HG03139 (cell line): Measurements from ENCODE around the gene CNNM2.
"Not testable (repeated sequence)": the region's sequence is repeated elsewhere in the genome, so short reads cannot be mapped to it uniquely, and the experiment has no call there.

ENCODE experiments used
- ATAC-seq: cut with Tn5 transposase; IDR thresholded peaks from one replicate; pipeline ENCODE4 v1.9.1; 2021; ENCODE audit not compliant: unreplicated experiment

Gene CNNM2

DNA sequence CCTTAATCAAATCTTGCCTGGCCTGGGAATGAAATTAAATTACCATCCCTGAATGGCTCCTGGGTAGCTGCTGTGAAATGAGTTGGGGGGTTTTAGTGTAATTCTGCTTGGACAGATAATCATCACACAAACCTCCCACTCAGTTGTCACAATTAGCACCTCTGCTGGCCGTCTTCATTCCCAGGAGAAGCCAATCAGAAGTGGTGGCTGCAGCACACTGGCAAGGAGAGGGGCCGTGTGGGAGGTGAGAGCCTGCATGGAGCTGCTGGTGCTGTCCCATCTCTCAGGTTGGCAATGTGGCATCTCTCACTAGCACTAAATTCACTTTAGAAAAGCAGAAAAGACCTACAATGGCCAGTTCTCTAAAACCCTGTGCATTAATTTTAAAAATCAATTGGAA is 182.5 kb downstream of the CNNM2 start:
- ATAC-seq: no peak

DNA sequence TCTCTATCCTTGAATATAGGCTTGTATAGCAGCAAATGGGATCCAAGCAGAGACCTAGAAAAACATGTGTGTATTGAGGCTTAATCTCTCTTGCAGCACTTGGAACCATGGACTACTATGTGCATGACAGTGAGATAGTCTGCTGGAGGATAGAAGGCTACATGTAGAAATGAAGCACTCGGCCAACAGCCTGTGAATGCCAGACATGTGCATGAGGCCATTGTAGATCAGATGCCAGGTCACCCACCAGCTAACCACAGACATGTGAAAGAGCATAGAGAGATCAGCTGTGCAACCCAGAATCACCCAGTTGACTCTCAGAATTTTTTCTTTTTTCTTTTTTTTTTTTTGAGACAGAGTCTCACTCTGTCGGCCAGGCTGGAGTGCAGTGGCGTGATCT is 184.1 kb downstream of the CNNM2 start:
- no peak for ATAC-seq

DNA sequence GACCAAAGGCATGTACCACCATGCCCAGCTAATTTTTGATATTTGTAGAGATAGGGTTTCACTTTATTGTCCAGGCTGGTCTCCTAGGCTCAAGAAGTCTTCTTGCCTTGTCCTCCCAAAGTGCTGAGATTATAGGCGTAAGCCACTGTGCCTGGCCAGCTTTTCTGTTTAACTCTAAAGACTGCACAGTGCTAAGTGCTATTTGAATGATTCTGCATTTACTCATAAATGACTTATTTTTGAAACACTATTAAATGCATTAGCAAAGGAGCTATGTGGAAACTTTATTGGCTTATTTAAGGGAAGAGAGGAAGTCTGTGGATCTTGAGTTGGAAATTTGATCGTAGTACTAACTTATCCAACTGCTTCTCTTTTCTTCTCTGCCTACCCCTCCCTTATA is 185.9 kb downstream of the CNNM2 start:
- no peak for ATAC-seq

DNA sequence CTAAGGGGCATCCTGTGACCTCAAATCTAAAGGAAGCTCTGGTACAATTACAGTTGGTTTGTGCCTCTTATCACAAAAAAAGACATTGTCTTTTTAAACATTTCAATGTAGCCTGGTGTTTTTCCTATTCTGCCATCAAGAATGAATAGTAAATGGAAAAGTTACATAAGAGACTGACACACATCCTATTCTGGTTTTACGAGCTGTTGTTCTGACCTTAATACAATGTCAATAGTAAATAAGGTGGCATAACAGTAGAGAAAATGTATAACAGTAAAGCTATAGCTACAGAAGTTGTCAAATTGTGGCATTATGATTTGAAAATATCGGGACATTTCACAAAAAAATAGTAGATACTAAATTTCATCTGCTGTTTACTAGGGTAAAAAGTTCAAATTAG is 186.6 kb downstream of the CNNM2 start:
- no peak for ATAC-seq

DNA sequence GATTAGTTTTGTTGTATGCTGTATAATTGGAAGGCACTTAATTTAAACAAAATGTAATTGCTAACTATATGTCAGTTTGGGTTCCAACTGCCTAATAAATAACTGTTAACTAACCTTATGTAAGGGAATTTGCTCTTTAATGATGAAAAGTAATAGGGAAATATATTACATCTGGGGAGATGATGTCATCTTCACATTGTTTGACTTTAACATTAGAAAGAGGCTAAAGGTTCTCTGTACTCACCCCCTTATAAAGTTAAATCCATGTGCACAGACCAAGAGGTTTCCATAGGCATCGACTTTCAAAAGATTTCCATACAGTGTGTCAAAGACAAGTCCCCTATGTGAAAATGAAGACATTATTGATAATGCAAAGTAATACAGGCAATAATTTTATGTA is 187.4 kb downstream of the CNNM2 start:
- ATAC-seq: no peak

DNA sequence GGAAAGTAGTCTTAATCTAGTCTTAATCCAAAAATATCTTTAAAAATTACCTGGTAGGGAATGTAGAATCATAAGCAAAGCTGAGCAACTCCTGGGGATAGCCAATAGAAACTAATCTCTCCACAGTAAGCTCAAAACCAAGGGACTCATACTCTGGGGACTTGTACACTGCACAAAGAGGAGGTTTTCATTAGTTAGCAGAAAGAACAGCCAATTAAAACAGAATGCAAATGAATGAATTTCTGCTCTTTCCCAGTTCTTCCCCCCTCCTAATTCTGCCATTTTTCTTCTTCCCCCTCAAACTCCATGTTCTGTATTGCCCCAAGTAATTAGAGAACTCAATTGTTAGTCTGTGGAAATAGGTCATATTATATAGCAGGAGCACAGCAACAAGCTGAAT is 188.4 kb downstream of the CNNM2 start:
- ATAC-seq: no peak

DNA sequence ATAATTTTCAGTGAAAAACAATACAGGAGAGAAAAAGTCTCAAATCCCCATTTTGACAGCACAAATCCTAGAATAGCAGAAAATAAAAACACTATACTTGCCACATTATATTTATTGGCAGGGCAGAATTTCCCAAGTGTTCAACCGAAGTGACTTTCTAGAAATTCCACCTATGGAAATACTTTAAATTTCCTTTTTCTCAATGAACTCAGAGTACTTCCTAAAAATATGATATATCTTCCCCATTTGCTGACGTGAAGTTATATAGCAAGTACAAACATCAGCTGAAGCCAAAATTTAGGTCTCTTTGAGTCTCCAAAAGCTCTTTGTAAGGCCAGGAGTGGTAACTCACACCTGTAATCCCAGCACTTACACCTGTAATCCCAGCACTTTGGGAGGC is 191.7 kb downstream of the CNNM2 start:
- no peak for ATAC-seq

DNA sequence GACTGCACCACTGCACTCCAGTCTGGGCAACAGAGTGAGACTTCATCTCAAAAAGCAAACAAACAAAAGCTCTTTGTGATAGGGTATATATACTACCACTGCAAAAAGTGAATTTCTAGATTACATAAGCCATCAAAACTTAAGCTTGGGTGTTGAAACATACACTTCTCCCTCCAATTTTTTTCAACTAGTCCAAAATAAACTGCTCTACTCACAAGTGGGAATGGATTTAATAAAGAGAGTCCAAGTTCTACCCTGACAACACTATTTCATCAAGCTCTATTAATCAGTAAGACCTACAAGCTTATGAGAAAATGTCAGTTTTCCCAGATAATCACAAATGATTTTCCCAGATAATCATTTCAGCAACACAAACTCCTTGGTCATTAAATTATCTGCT is 192.3 kb downstream of the CNNM2 start:
- no peak for ATAC-seq

DNA sequence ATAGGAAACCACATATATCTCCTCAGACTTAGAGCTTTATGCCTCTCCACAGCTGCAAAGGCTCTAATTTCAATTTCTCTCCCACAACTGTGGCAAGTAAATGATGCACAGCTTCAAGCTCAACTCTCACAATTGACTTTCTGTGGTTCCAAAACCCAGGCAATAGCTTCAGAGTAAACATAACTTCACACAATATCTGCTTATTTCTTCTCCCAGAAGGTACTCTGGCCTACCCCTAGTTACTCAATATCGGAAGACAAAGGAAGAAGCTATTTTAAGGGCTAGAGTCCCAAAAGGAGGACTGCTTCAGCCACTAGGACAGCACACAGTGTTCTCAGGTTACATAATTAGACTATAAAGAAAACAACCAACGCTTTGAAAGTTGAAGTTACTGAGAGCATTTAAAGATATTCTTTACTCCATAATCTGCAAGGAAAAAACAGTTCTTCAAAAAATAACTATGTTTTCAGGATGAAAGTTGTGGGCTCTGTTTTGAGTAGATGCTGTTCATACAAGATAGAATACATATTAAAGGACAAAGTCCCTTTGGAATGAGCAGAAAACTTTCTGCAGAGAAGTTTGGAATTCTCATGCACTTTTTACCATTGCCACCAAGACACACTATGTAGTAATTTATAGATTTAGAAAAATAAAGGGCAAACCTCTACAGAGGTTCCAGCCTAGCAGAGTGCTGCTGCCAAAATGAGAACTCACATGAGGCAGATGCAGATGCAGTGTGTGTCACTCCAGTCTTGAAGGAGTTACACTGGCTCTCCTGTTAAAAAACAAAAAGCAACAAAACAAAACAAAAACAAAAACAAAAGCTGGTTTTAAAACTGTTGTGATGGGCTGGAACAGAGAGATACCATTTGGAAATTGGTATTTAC is 193.2 kb downstream of the CNNM2 start:
- ATAC-seq: no peak

DNA sequence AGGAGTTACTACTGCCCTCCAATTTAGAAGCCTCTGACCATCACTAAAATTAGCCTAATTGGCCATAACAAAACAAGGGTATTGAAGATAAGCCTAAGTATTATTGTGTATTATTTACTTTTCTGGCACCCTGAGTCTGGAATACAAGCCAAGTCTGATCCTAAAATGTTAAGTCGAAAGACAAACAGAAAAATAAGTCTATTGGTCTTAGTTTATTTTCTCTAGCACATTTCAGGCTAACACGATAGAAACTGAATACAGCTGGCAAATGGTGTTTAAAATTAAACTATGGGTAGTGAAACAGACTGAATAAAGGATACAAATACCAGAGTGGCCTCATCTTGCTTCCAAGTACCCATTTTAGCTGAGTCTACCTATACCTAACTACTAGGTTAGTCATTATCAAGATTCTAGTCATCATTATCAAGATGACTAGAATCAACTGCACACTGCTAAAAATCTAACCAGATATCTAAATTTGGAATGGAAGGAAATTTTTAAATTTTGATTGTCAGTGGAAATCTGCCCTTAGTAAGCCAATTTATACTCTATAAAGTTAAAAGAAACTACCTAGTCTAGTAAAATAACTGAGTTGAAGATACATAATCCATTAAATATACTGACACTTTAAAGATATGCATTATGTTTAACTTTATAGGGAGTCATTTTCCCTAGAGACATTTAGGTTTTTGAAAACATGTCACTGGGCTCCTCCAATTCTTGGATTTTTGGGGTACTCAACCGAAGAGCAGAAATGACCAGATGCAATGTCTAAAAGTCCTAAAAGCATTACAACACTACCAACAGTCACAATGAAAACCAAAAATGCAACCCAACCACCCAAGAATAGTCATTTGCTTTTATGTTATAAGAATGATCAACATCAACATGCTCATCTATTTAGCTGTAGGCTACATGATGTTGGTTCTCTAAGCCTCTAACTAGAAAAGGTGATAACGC is 194.1 kb downstream of the CNNM2 start:
- ATAC-seq: no peak

DNA sequence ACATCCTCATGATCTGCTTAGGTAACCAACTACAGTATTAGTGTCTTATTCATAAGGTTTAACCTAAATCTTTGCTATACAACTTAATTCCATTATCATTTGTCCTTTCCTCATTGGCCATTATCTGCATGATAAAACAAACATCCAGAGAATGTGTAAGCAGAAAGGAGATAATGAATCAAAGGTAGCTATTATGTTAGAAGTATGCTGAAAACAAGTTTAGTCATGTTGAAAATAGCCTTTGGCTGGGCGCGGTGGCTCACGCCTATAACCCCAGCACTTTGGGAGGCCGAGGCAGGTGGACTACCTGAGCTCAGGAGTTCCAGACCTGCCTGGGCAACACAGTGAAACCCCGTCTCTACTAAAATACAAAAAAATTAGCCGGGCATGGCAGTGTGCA is 196.8 kb downstream of the CNNM2 start:
- ATAC-seq: no peak

DNA sequence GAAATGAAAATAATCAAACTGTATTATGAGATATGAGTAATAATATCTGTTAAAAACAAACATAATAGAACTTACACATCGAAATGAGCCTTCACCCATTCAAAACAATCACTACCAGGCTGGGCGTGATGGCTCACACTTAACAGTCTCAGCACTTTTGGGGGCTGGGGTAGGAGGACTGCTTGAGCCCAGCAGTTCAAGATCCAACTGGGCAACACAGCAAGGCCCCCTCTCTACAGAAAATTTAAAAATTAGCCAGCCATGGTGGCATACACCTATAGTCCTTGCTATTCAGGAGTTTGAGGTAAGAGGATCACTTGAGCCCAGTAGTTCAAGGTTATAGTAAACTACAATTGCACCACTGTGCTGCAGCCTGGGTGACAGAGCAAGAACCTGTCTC is 199.2 kb downstream of the CNNM2 start:
- no peak for ATAC-seq

DNA sequence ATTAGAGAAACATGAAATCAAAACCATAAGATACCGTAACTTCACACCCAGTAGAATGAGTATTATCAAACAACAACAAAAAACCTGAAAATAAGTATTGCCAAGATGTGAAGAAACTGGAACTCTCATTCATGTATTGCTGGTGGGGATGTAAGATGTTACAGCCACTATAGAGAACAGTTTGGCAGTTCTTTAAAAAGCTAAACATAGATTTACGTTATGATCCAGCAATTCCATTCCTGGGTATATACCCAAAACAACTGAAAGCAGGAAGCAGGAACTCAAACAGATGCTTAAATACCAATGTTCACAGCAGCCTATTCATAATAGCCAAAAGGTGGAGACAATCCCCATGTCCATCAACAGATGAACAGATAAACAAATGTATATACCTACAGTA is 202.5 kb downstream of the CNNM2 start:
- ATAC-seq: no peak

DNA sequence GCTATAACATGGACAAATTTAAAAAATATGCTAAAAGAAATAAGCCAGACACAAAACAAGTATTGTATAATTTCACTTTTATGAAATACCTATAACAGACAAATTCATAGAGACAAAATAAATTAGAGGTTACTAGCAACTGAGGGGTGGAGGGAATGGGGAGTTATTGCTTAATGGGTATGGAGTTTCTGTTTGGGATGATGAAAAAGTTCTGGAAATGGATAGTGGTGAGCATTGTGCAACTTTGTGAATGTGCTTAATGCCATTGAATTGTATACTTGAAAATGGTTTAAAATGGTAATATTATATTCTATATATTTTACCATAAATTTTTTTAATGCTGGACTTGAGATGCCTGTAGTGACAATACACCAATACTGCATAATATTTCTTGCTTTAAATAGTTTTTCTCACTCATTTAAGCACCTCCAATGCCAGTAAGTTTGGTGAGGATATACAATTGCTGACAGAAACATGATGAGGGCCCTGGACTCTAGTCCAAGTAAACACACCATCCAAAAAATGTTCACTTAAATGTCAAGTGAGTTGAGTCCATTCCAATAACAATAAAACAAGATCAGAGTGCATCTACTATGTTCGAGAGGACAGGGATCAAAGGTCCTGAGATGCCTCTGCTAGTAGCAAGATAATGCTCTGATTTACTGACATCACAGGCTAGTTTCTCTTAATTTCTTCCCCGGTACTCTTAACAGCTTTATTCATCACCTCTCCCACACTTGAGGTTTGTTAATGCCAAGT is 203.1 kb downstream of the CNNM2 start:
- no peak for ATAC-seq

DNA sequence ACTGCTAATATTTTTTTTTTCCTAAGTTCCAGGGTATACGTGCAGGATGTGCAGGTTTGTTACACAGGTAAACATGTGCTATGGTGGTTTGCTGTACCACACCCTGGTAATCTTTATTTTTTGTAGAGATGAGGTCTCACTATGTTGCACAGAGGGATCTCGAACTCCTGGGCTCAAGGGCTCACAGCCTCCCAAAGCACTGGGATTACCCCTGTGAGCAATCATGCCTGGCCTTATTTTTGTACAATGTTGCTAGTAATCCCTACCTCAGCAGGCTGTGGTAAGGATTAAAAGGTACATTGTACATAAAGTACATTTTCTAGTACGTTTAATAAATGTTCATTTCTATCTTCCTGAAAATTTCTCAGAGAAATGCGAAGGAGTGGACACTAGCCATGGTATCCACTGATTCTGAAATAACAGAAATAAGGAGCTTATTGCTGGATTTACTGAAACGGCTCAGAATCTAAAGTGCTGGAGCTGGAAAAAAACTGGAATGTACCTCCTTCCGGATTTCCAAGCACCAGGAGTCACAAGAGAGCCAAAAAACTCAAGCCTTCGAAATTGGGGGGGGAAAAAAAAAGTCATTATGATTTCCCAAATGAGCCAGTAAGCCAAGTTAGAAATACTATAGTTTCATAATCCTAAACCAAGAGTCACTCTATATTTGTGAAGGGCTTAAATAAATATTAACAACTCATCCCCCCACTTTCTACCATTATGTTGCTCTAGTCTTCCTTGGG is 205.4 kb downstream of the CNNM2 start:
- ATAC-seq: no peak

DNA sequence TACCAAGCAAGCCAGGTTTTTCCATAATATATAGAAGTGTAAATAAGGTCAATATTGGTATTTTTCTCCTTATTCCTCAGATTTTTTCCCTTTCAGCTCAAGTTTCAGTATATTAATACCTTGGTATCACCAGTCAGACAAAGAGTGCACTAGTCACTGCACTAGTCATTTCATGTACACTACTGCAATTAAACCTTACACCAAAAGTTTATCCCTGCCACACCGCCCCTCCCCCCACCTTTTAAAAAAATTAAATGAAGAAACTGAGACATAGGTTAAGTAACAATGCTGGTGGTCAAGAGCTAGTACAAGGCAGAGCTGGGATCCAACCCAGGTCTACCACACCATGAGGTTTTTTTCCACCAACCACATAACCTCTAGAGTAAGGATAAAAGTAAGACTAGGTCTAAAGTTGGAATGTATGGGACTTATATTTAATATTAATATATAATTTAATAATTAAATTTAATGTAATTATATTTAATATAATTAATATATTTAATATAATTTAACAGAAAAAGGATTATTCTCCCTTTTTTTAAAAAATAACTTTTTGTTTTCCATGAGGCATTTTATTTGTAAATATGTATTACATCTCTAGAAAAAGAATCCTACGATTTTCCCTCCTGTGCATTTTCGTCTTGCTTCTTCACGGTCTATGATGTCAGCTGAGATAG is 206.5 kb downstream of the CNNM2 start:
- ATAC-seq: no peak

DNA sequence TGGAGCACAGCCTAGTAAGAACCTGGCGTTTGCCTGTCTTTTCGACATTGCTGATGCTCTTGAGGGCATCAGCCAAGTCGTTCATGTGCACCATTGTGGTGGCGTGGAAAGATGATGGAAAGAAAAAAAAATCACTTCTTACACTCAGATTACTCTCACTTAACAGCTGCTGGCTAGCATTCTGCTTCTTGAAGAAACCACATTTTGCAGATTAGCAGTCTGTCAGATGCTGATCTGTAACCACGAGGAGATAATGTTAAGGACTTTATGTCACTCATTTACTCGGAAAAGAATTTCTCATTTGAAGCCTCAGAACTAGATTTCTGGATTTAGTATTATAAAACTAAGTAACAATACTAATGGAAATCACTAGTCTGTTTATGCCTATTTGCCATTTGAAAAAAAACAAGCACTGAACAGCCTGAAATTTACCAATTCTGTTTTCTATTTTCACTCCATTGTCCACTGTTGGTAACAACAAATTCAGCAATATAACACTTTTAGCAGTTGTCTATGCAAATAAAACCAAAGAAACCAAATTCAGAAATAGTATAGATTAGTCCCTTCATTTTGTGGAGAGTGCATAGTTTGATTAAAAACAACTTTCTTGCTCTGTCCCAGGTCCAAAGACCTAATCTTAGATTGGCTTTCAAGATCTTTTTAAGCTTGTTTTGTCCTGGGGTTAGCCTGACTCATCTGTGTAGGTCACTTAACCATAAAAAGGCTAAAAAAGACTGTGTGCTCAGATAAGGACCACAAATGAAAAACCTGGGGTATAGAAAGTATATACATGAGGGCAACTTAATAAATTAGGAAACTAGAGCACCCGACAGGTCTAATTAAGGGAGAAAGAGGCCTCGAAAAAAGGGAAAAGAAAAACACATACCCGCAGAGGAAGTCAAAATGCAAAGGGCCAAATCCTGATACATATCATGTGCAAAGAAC is 207.5 kb downstream of the CNNM2 start:
- peak; percentile 75 for ATAC-seq

DNA sequence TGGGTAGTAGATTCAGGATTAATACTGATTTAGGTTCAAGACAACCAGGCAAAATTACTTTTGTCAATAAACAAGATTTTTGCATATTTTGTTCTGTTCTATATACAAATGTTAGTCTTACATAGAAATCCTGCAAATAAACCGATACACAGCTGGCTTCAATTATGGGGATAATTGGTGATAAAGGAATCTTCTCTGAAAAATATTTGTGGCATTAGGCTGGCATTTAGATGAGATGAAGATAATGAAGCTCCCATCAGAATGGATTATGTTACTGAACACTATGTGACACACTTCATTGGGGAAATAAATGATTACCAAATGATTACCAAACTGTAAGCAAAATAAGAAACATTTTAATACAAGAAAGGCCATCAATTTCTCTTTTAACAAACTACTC is 209.1 kb downstream of the CNNM2 start:
- ATAC-seq: no peak

DNA sequence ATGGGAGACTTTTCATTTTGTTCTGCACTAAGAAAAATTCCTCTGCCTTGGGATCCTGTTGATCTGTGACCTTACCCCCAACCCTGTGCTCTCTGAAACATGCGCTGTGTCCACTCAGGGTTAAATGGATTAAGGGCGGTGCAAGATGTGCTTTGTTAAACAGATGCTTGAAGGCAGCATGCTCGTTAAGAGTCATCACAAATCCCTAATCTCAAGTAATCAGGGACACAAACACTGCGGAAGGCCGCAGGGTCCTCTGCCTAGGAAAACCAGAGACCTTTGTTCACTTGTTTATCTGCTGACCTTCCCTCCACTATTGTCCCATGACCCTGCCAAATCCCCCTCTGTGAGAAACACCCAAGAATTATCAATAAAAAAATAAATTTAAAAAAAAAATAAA is 212.1 kb downstream of the CNNM2 start:
- not testable (repeated sequence) for ATAC-seq
